IPS-18c (cell line): Measurements from ENCODE around the gene HNRNPCL1.
"Not testable (repeated sequence)": the region's sequence is repeated elsewhere in the genome, so short reads cannot be mapped to it uniquely, and the experiment has no call there.

Source experiments
- H3K4me3 ChIP-seq: 2 replicates; pipeline ENCODE4 v1.7.0; 2013; ENCODE audit warnings: low read depth, mild to moderate bottlenecking, low read length, moderate library complexity; ENCODE audit not compliant: insufficient read depth
- H3K9me3 ChIP-seq: one replicate; pipeline ENCODE4 v1.6.1; 2013; ENCODE audit warnings: mild to moderate bottlenecking, low read length, moderate library complexity; ENCODE audit not compliant: control insufficient read depth, insufficient read depth

The HNRNPCL1 gene

GRCh38 chr1:12848620-12849019 is at the start of gene HNRNPCL1:
TSS of gene HNRNPCL1 (minus strand) at chr1:12848720. CDS start at chr1:12848289, 431 bp downstream.
- H3K9me3 ChIP-seq, H3K4me3 ChIP-seq: not testable (repeated sequence)

DNA sequence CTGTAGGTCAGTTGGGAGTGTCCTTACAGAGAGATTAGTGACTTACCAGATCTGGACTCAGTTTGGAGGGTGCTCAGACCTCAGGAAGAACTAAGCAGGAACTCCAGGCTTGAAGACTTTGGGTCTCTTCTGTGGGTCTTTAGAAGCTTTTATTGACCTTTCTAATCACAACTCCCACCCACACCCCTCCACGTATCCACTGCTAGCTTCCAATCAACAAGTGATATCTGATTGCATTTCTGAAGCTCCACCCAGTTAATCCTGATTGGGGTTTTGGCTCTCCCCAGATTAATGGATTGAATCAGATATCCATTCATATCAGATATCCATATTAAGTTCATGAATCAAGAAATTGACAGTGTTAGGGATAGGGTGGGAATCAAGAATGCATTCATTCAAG is 49.6 kb upstream of the HNRNPCL1 start, which contains the start of gene PRAMEF10:
Gene PRAMEF10, minus strand, starts transcription at position 101 of the 400 bp plus-strand sequence. CDS start 2,423 bp downstream, outside the sequence.
- not testable (repeated sequence) for H3K9me3 ChIP-seq, H3K4me3 ChIP-seq

- not testable (repeated sequence) for H3K4me3 ChIP-seq, H3K9me3 ChIP-seq
Measured at GRCh38 chr1:12886101-12886500, 37.6 kb upstream of the HNRNPCL1 start, which contains the start of gene PRAMEF4. TSS of gene PRAMEF4 (minus strand) at chr1:12886201. CDS start at chr1:12883394, 2,807 bp downstream.

DNA sequence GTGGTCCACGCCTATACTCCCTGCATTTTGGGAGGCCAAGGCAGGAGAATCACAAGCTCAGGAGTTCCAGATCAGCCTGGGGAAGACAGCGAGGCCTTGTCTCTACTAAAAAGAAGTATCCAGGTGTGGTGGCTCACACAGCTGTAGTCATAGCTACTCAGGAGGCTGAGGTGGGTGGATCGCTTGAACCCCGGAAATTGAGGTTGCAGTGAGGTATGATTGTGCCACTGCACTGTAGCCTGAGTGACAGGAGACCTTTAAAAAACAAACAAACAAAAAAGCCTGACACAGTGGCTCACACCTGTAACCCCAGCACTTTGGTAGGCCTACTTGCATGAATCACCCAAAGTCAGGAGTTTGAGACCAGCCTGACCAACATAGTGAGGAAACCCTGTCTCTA is 29.9 kb upstream of the HNRNPCL1 start:
- not testable (repeated sequence) for H3K4me3 ChIP-seq, H3K9me3 ChIP-seq

DNA sequence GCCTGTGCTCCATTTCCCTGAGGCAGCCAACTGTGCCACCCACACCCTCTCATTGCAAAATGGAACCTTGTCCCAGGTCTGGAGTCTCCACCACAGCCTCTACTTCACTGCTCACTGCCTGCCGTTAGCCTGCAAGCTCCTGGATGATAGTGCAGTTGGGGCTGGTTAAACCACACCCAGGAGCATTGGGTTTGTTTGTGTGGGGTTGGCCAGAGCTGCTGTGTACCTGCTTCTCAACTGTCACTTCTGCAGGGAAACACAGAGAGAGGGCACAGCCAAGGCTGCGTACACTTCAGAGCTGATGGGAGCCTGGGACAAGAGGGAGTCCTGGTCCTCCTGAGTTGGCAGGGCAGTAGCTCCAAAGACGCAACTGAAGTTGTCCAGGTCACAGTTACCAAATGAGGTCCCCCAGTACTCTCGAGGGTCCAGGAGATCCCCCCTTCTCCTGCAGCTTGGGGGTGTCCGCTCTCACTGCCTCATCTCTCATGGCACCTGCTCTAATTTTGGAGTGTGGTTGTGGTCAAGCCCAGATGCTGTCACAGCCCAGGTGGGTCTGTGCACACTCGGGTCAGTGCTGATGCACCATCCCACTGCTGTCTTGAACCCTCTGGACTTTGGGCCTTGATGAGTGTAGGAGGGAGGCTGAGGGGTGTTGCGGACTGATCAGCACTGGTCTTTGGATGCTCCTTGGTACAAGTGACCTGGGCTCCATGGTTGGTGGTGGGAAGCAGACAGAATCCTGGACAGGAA is 14.8 kb upstream of the HNRNPCL1 start:
- H3K4me3 ChIP-seq, H3K9me3 ChIP-seq: not testable (repeated sequence)

- H3K9me3 ChIP-seq: not testable (repeated sequence)
Measured at GRCh38 chr1:12856786-12857185, 8.3 kb upstream of the HNRNPCL1 start, which contains the start of gene PRAMEF2. TSS of gene PRAMEF2 (plus strand) at chr1:12857086. CDS start at chr1:12859010, 1,924 bp downstream.

GRCh38 chr1:12851779-12852178 is 3.3 kb upstream of the HNRNPCL1 start:
- H3K9me3 ChIP-seq: peaks cover 2% of the 10 kb centered on the region
- H3K4me3 ChIP-seq: no peak overlapping the region

More at GRCh38 chr1:12856786-12857185, 8.3 kb upstream of the HNRNPCL1 start, which contains the start of gene PRAMEF2:
- not testable (repeated sequence) for H3K4me3 ChIP-seq

DNA sequence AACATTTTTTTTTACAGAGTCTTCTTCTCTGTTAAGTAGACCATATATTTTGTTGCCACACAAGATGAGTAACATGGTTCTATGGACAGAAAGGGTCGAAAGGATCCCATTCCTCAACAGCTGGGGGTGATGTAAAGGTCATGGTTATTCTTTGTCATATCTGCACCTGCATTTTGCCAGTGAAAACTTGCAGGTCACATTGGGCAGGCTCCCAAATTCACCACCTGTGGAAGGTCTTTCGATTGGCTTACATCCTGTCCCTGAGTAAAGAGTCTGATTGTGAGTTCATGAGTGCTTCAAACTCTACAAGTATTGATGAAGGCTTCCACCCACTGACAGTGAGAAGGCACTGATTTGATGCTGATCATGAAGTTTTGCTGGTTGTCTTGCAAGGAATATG is 15.3 kb downstream of the HNRNPCL1 start:
- not testable (repeated sequence) for H3K4me3 ChIP-seq, H3K9me3 ChIP-seq

GRCh38 chr1:12831310-12831709 is 17.2 kb downstream of the HNRNPCL1 start, which contains the start of gene PRAMEF11:
TSS of gene PRAMEF11 (minus strand) at chr1:12831410. CDS start at chr1:12828789, 2,621 bp downstream.
- not testable (repeated sequence) for H3K4me3 ChIP-seq, H3K9me3 ChIP-seq

DNA sequence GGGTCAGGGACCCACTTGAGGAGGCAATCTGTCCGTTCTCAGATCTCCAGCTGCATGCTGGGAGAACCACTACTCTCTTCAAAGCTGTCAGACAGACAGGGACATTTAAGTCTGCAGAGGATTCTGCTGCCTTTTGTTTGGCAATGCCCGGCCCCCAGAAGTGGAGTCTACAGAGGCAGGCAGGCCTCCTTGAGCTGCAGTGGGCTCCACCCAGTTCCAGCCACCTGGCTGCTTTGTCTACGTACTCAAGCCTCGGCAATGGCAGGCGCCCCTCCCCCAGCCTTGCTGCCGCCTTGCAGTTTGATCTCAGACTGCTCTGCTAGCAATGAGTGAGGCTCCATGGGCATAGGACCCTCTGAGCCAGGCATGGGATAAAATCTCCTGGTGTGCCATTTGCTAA is 29.5 kb downstream of the HNRNPCL1 start:
- H3K9me3 ChIP-seq: not testable (repeated sequence)

GRCh38 chr1:12811409-12811784 is 37.1 kb downstream of the HNRNPCL1 start:
- peaks cover 8% of the 10 kb centered on the region for H3K9me3 ChIP-seq
- no peak overlapping the region for H3K4me3 ChIP-seq

More for the DNA sequence above, 29.5 kb downstream of the HNRNPCL1 start:
- not testable (repeated sequence) for H3K4me3 ChIP-seq

- Histone ChIP-seq H3K9me3 (peaks cover 8% of the 10 kb centered on the region), H3K4me3 (no peak overlapping the region)
Measured at GRCh38 chr1:12810691-12811408, 37.7 kb downstream of the HNRNPCL1 start.

DNA sequence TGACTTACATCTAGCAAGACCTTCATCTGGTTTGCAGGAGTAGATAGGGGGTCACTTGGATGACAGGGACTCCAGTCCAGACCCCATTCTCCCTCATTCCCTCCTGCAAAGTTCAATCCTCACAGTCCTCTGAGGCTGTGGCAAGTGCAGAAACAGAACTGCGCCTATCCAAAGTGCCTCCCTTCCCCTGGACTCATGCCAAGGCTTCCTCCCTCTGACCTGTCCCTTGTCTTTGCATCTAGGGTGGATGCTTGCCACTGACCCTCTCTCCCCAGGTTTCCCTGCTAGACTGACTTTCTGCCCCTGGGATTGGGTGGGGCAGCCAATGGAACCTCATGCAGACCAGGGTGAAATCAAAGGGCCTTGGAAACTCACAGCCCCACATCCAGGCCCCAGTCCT is 38.6 kb downstream of the HNRNPCL1 start:
- H3K4me3 ChIP-seq: no peak overlapping the region
- H3K9me3 ChIP-seq: peaks cover 8% of the 10 kb centered on the region

DNA sequence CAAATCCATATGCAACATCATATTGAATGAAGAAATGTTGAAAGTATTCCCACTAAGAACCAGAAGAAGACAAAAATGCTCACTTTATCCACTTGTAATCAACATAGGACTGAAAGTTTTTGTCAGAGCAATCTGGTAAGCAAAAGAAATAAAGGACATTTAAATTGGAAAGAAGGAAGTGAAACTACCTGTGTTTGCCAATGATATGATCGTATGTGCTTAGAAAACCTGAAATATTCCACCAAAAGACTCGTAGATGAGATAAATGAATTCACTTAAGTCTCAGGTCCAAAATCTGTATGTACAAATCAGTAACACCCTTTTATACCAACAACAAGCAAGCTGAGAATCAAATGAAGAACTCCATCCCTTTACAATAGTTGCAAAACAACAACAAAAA is 48.8 kb downstream of the HNRNPCL1 start:
- peaks cover 5% of the 10 kb centered on the region for H3K9me3 ChIP-seq
- H3K4me3 ChIP-seq: no peak overlapping the region

GRCh38 chr1:12798911-12799310 is 49.6 kb downstream of the HNRNPCL1 start:
- Histone ChIP-seq H3K4me3 (no peak overlapping the region), H3K9me3 (peaks cover 5% of the 10 kb centered on the region)
